OCI-LY1 (cell line): ENCODE data around the gene ZDHHC9.
A peak's percentile ranks its signal among the peaks of the same experiment; 100 is the strongest.

Experiments
- H2AFZ ChIP-seq: fragments of 200-600 bp; sonication (generic), shearing (Covaris generic); 2 replicates; pipeline ENCODE4 v1.6.0; 2014; ENCODE audit warnings: antibody characterized with exemption, mild to moderate bottlenecking, low read length
- H3F3A ChIP-seq: fragments of 200-600 bp; sonication (generic), shearing (Covaris generic); 2 replicates; pipeline ENCODE4 v1.6.0; 2014; ENCODE audit warnings: mild to moderate bottlenecking, antibody characterized with exemption, low read length, moderate library complexity; ENCODE audit not compliant: insufficient read depth
- H3K27ac ChIP-seq: fragments of 200-600 bp; sonication (generic); 2 replicates; pipeline ENCODE4 v1.5.1; 2014; ENCODE audit warnings: low read length, mixed run types, mild to moderate bottlenecking, low read depth; ENCODE audit not compliant: poor library complexity, severe bottlenecking
- H3K27me3 ChIP-seq: fragments of 200-600 bp; sonication (generic); 2 replicates; pipeline ENCODE4 v1.6.0; 2014; ENCODE audit warnings: antibody characterized with exemption, mild to moderate bottlenecking, low read length, moderate library complexity; ENCODE audit not compliant: insufficient read depth
- H3K36me3 ChIP-seq: fragments of 200-600 bp; sonication (generic); 2 replicates; pipeline ENCODE4 v1.6.1; 2014; ENCODE audit warnings: mild to moderate bottlenecking, antibody characterized with exemption, low read length, moderate library complexity, mixed read lengths; ENCODE audit not compliant: insufficient read depth
- H3K4me1 ChIP-seq: fragments of 200-600 bp; sonication (generic); 2 replicates; pipeline ENCODE4 v1.5.1; 2014; ENCODE audit warnings: mild to moderate bottlenecking, low read length, moderate library complexity; ENCODE audit not compliant: insufficient read depth, severe bottlenecking
- H3K4me2 ChIP-seq: fragments of 200-600 bp; sonication (generic), shearing (Covaris generic); 2 replicates; pipeline ENCODE4 v1.6.1; 2014; ENCODE audit warnings: low read length
- H3K4me3 ChIP-seq: fragments of 200-600 bp; sonication (generic); 2 replicates; pipeline ENCODE4 v1.5.1; 2014; ENCODE audit warnings: low read length, low read depth, mild to moderate bottlenecking, mixed read lengths; ENCODE audit not compliant: poor library complexity, severe bottlenecking
- H3K79me2 ChIP-seq: fragments of 200-600 bp; shearing (Covaris generic); 2 replicates; pipeline ENCODE4 v1.6.1; 2016; ENCODE audit warnings: mixed run types, low read length, mixed read lengths; ENCODE audit not compliant: insufficient read depth
- H3K9ac ChIP-seq: fragments of 200-600 bp; sonication (generic), shearing (Covaris generic); 2 replicates; pipeline ENCODE4 v1.6.1; 2014; ENCODE audit warnings: mild to moderate bottlenecking, low read length, mixed read lengths
- H3K9me2 ChIP-seq: fragments of 200-600 bp; sonication (generic), shearing (Covaris generic); 2 replicates; pipeline ENCODE4 v1.6.1; 2014; ENCODE audit warnings: low read depth, mild to moderate bottlenecking, low read length, mixed read lengths
- H3K9me3 ChIP-seq: fragments of 200-600 bp; shearing (Covaris generic); 2 replicates; pipeline ENCODE4 v1.6.1; 2014; ENCODE audit warnings: low read length, mixed read lengths
- H4K20me1 ChIP-seq: fragments of 200-600 bp; sonication (generic), shearing (Covaris generic); 2 replicates; pipeline ENCODE4 v1.6.0; 2016; ENCODE audit warnings: mild to moderate bottlenecking, low read length; ENCODE audit not compliant: insufficient read depth
- EZH2 ChIP-seq: fragments of 200-600 bp; sonication (generic), shearing (Covaris generic); IDR thresholded peaks from 2 replicates; pipeline ENCODE4 v1.8.0; 2017; ENCODE audit warnings: borderline replicate concordance, mixed run types, mild to moderate bottlenecking, antibody characterized with exemption, low read length, moderate library complexity, mixed read lengths
- TF ChIP-seq, protein P1 (sequence below): fragments of 200-600 bp; sonication (generic), shearing (Covaris generic); IDR thresholded peaks from 2 replicates; pipeline ENCODE4 v1.5.1; 2017; ENCODE audit warnings: mild to moderate bottlenecking, antibody characterized with exemption, low read length, moderate library complexity, mixed read lengths

Gene ZDHHC9

DNA sequence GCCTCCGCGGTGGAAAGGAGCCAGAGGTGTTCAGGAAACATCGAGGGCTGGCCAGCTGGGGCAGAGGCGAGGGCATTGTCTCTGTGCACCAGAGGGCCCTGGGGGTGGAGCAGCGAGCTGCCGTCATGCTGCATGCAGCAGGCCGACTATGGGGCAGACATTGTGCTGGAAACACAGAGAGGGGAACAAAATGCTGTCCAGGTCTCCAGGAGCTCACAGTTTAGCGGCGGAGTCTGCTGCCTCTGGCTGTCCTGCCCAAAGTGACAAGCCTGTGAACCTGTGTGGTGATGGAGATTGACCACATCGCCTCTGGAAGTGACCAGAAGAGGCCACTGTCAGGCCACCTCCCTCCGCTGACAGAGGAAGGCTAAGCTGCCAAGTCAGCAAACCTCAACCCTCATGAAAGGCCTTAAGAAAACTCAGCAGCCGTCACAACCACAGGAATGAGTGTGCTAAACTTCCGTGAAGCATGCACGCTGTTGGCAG is 84.1 kb downstream of the ZDHHC9 start:
- no peaks in the 10 kb centered on the region for H4K20me1 ChIP-seq
- H3K4me3 ChIP-seq: no peak overlapping the region
- no peaks in the 10 kb centered on the region for H3F3A ChIP-seq
- TF ChIP-seq EZH2: no peak
- TF ChIP-seq, protein P1, sequence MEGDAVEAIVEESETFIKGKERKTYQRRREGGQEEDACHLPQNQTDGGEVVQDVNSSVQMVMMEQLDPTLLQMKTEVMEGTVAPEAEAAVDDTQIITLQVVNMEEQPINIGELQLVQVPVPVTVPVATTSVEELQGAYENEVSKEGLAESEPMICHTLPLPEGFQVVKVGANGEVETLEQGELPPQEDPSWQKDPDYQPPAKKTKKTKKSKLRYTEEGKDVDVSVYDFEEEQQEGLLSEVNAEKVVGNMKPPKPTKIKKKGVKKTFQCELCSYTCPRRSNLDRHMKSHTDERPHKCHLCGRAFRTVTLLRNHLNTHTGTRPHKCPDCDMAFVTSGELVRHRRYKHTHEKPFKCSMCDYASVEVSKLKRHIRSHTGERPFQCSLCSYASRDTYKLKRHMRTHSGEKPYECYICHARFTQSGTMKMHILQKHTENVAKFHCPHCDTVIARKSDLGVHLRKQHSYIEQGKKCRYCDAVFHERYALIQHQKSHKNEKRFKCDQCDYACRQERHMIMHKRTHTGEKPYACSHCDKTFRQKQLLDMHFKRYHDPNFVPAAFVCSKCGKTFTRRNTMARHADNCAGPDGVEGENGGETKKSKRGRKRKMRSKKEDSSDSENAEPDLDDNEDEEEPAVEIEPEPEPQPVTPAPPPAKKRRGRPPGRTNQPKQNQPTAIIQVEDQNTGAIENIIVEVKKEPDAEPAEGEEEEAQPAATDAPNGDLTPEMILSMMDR: peak; percentile 7; the same call in 1 of the 2 replicates
- no peaks in the 10 kb centered on the region for H3K36me3 ChIP-seq
- peak overlapping the region; percentile 4; the same call in 1 of the 2 replicates for H3K4me2 ChIP-seq
- H3K4me1 ChIP-seq: peaks cover 46% of the 10 kb centered on the region
- H3K27ac ChIP-seq: peak overlapping the region; percentile 60
- H2AFZ ChIP-seq: no peak overlapping the region
- no peaks in the 10 kb centered on the region for H3K79me2 ChIP-seq
- H3K9ac ChIP-seq: peak overlapping the region; percentile 6; the same call in 1 of the 2 replicates
- H3K9me2 ChIP-seq: no peaks in the 10 kb centered on the region
- no peaks in the 10 kb centered on the region for H3K9me3 ChIP-seq
- H3K27me3 ChIP-seq: no peaks in the 10 kb centered on the region

DNA sequence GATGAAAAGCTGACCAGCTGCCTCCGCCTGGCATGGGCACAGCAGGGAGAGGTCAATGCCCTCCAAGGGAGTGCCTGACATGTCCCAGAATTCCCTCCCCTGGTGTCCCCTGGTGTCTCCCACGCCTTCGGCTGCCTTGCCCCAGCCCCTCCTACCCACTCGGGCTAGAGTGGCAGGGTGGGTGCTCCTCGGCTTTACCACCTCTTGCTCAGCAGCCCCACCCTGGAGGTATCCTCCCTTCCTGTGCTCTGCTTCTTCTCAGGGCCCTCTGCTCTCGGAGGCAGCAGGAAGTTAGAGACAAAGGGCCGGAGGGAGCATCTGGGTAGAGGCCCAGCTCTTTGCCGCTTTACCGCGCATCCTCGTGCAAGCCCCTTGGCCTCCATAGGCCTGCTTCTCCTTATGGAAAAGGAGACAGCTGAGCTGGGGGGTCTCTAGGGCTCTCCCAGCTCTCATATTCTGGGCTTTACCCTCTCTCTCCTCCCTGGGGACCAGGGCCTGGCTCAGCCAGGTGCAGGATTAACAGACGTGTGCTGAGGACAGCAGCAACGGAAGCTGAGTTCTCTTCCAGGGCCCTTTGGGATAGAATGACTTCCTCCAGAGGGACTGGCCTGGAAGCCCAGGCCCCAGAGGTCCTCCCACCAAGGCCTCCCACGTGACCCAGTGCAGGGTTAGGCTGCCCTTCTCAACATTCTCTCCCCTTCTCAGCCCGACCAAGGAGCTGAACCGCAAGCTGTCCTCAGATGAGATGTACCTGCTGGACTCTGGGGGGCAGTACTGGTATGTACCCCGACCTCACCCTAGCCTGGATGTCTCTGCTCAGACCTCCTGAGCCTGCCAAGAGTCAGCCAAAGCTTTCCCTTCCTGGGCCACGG is 87.7 kb downstream of the ZDHHC9 start:
- H2AFZ ChIP-seq: peak overlapping the region; percentile 69; the same call in 1 of the 2 replicates
- H3F3A ChIP-seq: no peaks in the 10 kb centered on the region
- peak overlapping the region; percentile 35; the same call in 1 of the 2 replicates for H3K4me2 ChIP-seq
- no peaks in the 10 kb centered on the region for H4K20me1 ChIP-seq
- TF ChIP-seq EZH2: no peak
- TF ChIP-seq, protein P1: peak; percentile 44
- peak overlapping the region; percentile 21; the same call in 1 of the 2 replicates for H3K9ac ChIP-seq
- no peak overlapping the region for H3K4me3 ChIP-seq
- H3K36me3 ChIP-seq: no peaks in the 10 kb centered on the region
- no peaks in the 10 kb centered on the region for H3K9me2 ChIP-seq
- H3K27ac ChIP-seq: no peak overlapping the region
- no peaks in the 10 kb centered on the region for H3K27me3 ChIP-seq
- H3K79me2 ChIP-seq: no peaks in the 10 kb centered on the region
- H3K9me3 ChIP-seq: no peaks in the 10 kb centered on the region
- peaks cover 46% of the 10 kb centered on the region for H3K4me1 ChIP-seq

DNA sequence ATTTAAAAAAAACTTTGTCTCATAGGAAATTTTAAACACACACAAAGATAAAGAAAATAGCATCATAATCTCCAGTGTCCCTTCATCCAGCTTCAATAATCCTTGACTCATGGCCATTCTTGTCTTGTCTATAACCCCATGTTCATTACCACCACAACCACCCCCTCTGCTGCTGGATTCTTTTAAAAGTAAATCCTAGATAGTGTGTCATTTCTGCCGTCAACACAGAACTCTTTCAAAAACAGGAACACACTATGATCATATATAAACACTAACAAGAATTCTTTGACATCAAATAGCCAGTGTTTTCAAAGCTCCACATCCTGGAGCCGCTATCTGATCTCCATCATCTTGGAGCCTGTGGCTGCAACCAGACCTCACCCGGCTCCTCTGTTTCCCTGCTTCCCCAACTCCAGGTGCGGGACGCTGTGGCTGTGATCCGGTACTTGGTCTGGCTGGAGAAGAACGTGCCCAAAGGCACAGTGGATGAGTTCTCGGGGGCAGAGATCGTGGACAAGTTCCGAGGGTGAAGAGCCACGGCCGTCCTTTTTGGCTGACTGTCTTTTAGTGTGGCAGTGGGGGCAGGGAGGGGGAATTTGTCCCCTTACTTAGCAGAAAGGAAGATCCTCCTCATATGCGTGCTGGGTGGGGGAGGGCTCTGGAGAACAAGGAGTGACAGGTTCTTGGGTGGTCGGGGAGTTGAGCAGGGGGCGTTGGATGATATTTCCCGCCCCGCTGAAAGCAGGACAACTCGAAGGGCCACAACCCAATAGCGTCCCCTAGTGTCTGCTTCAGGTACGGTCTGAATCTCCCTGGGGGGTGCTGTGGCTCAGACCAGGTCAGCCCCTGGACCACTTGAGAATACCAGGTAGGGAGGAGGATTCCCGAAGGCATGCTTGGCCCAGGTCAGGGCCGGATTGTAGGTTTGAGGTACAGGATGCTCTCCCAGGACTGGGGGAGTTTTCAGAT is 89.3 kb downstream of the ZDHHC9 start:
- Histone ChIP-seq H3K27ac (no peak overlapping the region), H3K9ac (no peak overlapping the region), H3K9me2 (no peaks in the 10 kb centered on the region), H2AFZ (no peak overlapping the region), H3K79me2 (no peaks in the 10 kb centered on the region), H3K9me3 (no peaks in the 10 kb centered on the region), H3K36me3 (no peaks in the 10 kb centered on the region), H3K4me2 (peak overlapping the region; percentile 2; the same call in 1 of the 2 replicates), H3K27me3 (no peaks in the 10 kb centered on the region), H3K4me1 (peaks cover 35% of the 10 kb centered on the region), H4K20me1 (no peaks in the 10 kb centered on the region), H3K4me3 (no peak overlapping the region), H3F3A (no peaks in the 10 kb centered on the region)
- no peak for TF ChIP-seq EZH2
- TF ChIP-seq, protein P1: peak; percentile 70
